ENCODE measurements around the gene C1D. TPM values are rescaled to one million over a fixed set of nuclear protein-coding genes. Genes with fewer than 3 reads are reported as not detected.

The C1D gene
- polyA plus RNA-seq, 3 donors, result 14.9 to 58.4 (median 49.7) TPM

DNA sequence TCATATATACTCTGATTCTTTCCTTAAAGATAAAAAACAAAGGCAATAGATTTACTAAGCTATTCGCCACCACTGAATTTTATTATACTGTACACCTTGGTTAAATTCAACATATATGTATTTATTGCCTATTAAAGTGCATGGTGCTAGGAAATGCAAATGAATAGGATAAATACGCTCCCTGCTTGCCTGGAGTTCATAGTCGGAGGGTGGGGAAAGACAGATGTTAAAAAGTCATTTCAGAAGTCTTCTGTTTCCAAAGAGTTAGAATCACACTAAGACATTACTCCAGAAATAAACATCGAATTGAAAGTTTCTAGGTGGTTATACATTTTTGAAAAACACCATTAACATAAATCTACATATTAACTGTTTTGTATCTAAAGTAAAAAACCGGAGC is 19.8 kb downstream of the C1D start:
- no peaks in the 10 kb centered on the region for H3K27me3 Mint-ChIP-seq (ENCODE audit: low read depth in 3 of 3)
- H3K36me3 ChIP-seq (replicated peaks in 1 of 2; ENCODE audit: control insufficient read depth in 1 of 2, insufficient read depth in 2 of 2, low read length in 2 of 2), result peaks cover 34 to 65% of the 10 kb centered on the region in 2 donors
- no peaks in the 10 kb centered on the region for H3K4me1 ChIP-seq (ENCODE audit: control insufficient read depth in 1 of 2, insufficient read depth in 2 of 2, low read length in 2 of 2)
- no peak for DNase-seq
- H3K27me3 ChIP-seq (ENCODE audit: control insufficient read depth in 2 of 2, insufficient read depth in 2 of 2, low read length in 2 of 2), result no peaks in the 10 kb centered on the region
- H4K20me1 ChIP-seq (ENCODE audit: insufficient read depth, low read length), result peaks cover 17% of the 10 kb centered on the region
- intact Hi-C loops (cut with micrococcal nuclease), result no loop called here
- H3K9me3 Mint-ChIP-seq, result no peaks in the 10 kb centered on the region
- no peak overlapping the region for H3K9ac ChIP-seq (ENCODE audit: insufficient read depth, low read length, poor library complexity, severe bottlenecking)
- H3K27ac ChIP-seq (ENCODE audit: low read depth in 1 of 2, low read length in 2 of 2), result no peak overlapping the region
- no peak overlapping the region for H3K4me3 ChIP-seq (replicated peaks in 1 of 3; ENCODE audit: low read depth in 2 of 3, low read length in 3 of 3)
- no peaks in the 10 kb centered on the region for H3K9me3 ChIP-seq (replicated peaks in 1 of 2; ENCODE audit: control insufficient read depth in 1 of 2, insufficient read depth in 1 of 2, low read length in 2 of 2)
- no peak overlapping the region for H2AFZ ChIP-seq (ENCODE audit: insufficient read depth, low read depth, low read length, poor library complexity, severe bottlenecking)
- peaks cover 34 to 46% of the 10 kb centered on the region in 2 donors for H3K36me3 Mint-ChIP-seq
- H3K4me3 Mint-ChIP-seq, result no peak overlapping the region
- H3K4me1 Mint-ChIP-seq, result no peaks in the 10 kb centered on the region
- WGBS (ENCODE audit: insufficient coverage), result no CpG with 5 or more reads among the region's 5 CpGs
- H3K79me2 ChIP-seq (ENCODE audit: insufficient read depth, low read length), result peaks cover 9% of the 10 kb centered on the region
- TF ChIP-seq, protein P1, sequence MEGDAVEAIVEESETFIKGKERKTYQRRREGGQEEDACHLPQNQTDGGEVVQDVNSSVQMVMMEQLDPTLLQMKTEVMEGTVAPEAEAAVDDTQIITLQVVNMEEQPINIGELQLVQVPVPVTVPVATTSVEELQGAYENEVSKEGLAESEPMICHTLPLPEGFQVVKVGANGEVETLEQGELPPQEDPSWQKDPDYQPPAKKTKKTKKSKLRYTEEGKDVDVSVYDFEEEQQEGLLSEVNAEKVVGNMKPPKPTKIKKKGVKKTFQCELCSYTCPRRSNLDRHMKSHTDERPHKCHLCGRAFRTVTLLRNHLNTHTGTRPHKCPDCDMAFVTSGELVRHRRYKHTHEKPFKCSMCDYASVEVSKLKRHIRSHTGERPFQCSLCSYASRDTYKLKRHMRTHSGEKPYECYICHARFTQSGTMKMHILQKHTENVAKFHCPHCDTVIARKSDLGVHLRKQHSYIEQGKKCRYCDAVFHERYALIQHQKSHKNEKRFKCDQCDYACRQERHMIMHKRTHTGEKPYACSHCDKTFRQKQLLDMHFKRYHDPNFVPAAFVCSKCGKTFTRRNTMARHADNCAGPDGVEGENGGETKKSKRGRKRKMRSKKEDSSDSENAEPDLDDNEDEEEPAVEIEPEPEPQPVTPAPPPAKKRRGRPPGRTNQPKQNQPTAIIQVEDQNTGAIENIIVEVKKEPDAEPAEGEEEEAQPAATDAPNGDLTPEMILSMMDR (IDR thresholded peaks at IDR 0.05), result no peak
- H3K4me2 ChIP-seq (replicated peaks; ENCODE audit: extremely low read depth, low read length, poor library complexity, severe bottlenecking), result no peak overlapping the region
- H3K27ac Mint-ChIP-seq, result no peak overlapping the region

DNA sequence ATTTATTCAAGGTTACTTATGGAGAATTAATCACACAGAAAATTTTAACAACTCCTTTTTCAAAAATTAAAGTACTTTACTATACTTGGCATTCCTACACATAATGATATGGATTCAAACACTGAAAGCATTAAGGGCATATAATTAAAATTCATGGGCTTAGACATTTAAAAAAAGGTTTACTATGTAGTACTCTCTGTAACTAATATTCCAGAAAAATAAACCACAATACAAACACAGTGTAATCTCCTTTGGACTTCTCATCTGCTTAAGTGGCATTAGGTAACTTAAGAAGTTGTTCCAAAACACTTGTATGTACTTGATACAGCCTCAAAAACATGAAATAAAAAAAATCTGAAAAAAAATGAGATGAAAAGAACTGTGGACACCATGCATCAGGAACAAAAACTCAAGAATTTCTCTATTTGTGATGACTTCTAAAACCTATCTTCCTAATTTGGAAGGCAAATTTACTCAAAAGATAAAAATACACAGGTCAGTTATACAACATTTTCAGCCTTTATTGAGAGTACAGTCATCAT is 21.0 kb downstream of the C1D start:
- intact Hi-C loops (cut with micrococcal nuclease), result no loop called here
- Histone ChIP-seq H3K9ac (ENCODE audit: insufficient read depth, low read length, poor library complexity, severe bottlenecking) (no peak overlapping the region), H3K9me3 (replicated peaks in 1 of 2; ENCODE audit: control insufficient read depth in 1 of 2, insufficient read depth in 1 of 2, low read length in 2 of 2) (no peaks in the 10 kb centered on the region), H3K27me3 (ENCODE audit: control insufficient read depth in 2 of 2, insufficient read depth in 2 of 2, low read length in 2 of 2) (no peaks in the 10 kb centered on the region), H3K4me3 (replicated peaks in 1 of 3; ENCODE audit: low read depth in 2 of 3, low read length in 3 of 3) (no peak overlapping the region), H4K20me1 (ENCODE audit: insufficient read depth, low read length) (peaks cover 4% of the 10 kb centered on the region), H3K4me1 (ENCODE audit: control insufficient read depth in 1 of 2, insufficient read depth in 2 of 2, low read length in 2 of 2) (no peaks in the 10 kb centered on the region), H3K79me2 (ENCODE audit: insufficient read depth, low read length) (no peaks in the 10 kb centered on the region), H3K36me3 (replicated peaks in 1 of 2; ENCODE audit: control insufficient read depth in 1 of 2, insufficient read depth in 2 of 2, low read length in 2 of 2) (peaks cover 34 to 56% of the 10 kb centered on the region in 2 donors), H3K4me2 (replicated peaks; ENCODE audit: extremely low read depth, low read length, poor library complexity, severe bottlenecking) (no peak overlapping the region), H2AFZ (ENCODE audit: insufficient read depth, low read depth, low read length, poor library complexity, severe bottlenecking) (no peak overlapping the region), H3K27ac (ENCODE audit: low read depth in 1 of 2, low read length in 2 of 2) (no peak overlapping the region)
- Mint-ChIP-seq H3K27me3 (ENCODE audit: low read depth in 3 of 3) (peaks cover 0 to 3% (median 0%) of the 10 kb centered on the region in 3 donors), H3K9me3 (no peaks in the 10 kb centered on the region), H3K36me3 (peaks cover 31 to 43% of the 10 kb centered on the region in 2 donors), H3K4me3 (no peak overlapping the region), H3K4me1 (no peaks in the 10 kb centered on the region), H3K27ac (no peak overlapping the region)
- TF ChIP-seq, protein P1 (IDR thresholded peaks at IDR 0.05), result no peak
- DNase-seq, result no peak

All from CD14-positive monocyte (primary cell).